Measurements from ENCODE around the gene ZNF221. TPM values are rescaled to one million over a fixed set of nuclear protein-coding genes. Genes with fewer than 3 reads are reported as not detected.

Gene ZNF221
- total and polyA plus RNA-seq, 8 donors = 0.65 to 3.9 (median 1.3) TPM

- H3K27ac ChIP-seq = no peak overlapping the region
- H3K36me3 ChIP-seq = no peaks in the 10 kb centered on the region
- no peak for TF ChIP-seq CTCF (IDR thresholded peaks at IDR 0.05)
- WGBS, 2 donors = 92 to 100% methylated on average over 2 of the region's 2 CpGs
- no peaks in the 10 kb centered on the region for H3K27me3 ChIP-seq
- FAIRE-seq = no peak
- DNase-seq = no peak
- no peak for ATAC-seq
- H3K9me3 ChIP-seq = peaks cover 0 to 3% (median 0%) of the 10 kb centered on the region in 4 donors
- no peaks in the 10 kb centered on the region for H3K4me1 ChIP-seq
- intact Hi-C loops (cut with DNase I) = no loop called here
- H3K4me3 ChIP-seq = no peak overlapping the region
Observed at GRCh38 chr19:43906774-43907173, 44.3 kb upstream of the ZNF221 start.

GRCh38 chr19:43908659-43909058 is 42.4 kb upstream of the ZNF221 start:
- Histone ChIP-seq H3K36me3 (peaks cover 0 to under 1% (median 0%) of the 10 kb centered on the region in 3 donors), H3K27ac (no peak overlapping the region), H3K4me3 (no peak overlapping the region), H3K9me3 (peaks cover 0 to 11% (median 4%) of the 10 kb centered on the region in 4 donors), H3K27me3 (no peaks in the 10 kb centered on the region), H3K4me1 (no peaks in the 10 kb centered on the region)
- no peak for TF ChIP-seq CTCF (IDR thresholded peaks at IDR 0.05)
- ATAC-seq (no peak), DNase-seq (no peak), FAIRE-seq (no peak)
- intact Hi-C loops (cut with DNase I) = no loop called here
- 94 to 100% methylated on average over 1 of the region's 1 CpG for WGBS, 2 donors

- intact Hi-C loops (cut with DNase I) = no loop called here
- Histone ChIP-seq H3K27ac (no peak overlapping the region), H3K9me3 (peaks cover 2 to 23% (median 11%) of the 10 kb centered on the region in 4 donors), H3K4me1 (no peaks in the 10 kb centered on the region), H3K36me3 (peaks cover 12 to 23% (median 19%) of the 10 kb centered on the region in 3 donors), H3K27me3 (no peaks in the 10 kb centered on the region), H3K4me3 (no peak overlapping the region)
- ATAC-seq (no peak), DNase-seq (no peak), FAIRE-seq (no peak)
- no peak for TF ChIP-seq CTCF (IDR thresholded peaks at IDR 0.05)
Observed at GRCh38 chr19:43910884-43911283, 40.1 kb upstream of the ZNF221 start.

GRCh38 chr19:43913383-43913782 is 37.6 kb upstream of the ZNF221 start:
- no peak for FAIRE-seq
- TF ChIP-seq CTCF (IDR thresholded peaks at IDR 0.05) = no peak
- Histone ChIP-seq H3K4me1 (no peaks in the 10 kb centered on the region), H3K27ac (no peak overlapping the region), H3K4me3 (no peak overlapping the region), H3K27me3 (no peaks in the 10 kb centered on the region), H3K9me3 (peaks cover 2 to 29% (median 15%) of the 10 kb centered on the region in 4 donors), H3K36me3 (peaks cover 26 to 48% (median 44%) of the 10 kb centered on the region in 3 donors)
- no peak for ATAC-seq
- no peak for DNase-seq
- intact Hi-C loops (cut with DNase I) = no loop called here
- 96 to 98% methylated on average over 7 of the region's 7 CpGs for WGBS, 2 donors

- no peak for TF ChIP-seq CTCF (IDR thresholded peaks at IDR 0.05)
- H3K4me3 ChIP-seq = no peak overlapping the region
- no peak overlapping the region for H3K27ac ChIP-seq
- H3K36me3 ChIP-seq = peaks cover 26 to 54% (median 50%) of the 10 kb centered on the region in 3 donors
- WGBS, 2 donors = 64 to 92% methylated on average over 3 of the region's 3 CpGs
- no peaks in the 10 kb centered on the region for H3K4me1 ChIP-seq
- intact Hi-C loops (cut with DNase I) = no loop called here
- H3K9me3 ChIP-seq = peaks cover 2 to 29% (median 15%) of the 10 kb centered on the region in 4 donors
- ATAC-seq = no peak
- DNase-seq = no peak
- no peak for FAIRE-seq
- H3K27me3 ChIP-seq = no peaks in the 10 kb centered on the region
Observed at GRCh38 chr19:43914051-43914450, 37.0 kb upstream of the ZNF221 start.

All from pancreas (tissue), 10 donors.